RWPE1 (cell line): Measurements from ENCODE around the gene CDC123.
"Not testable (repeated sequence)": the region's sequence is repeated elsewhere in the genome, so short reads cannot be mapped to it uniquely, and the experiment has no call there.

Experiments used
- CTCF ChIA-PET: fragments of 350-600 bp; sonication (Branson Sonifier 250); formaldehyde crosslinking; extraction: SDS; loops from one replicate; lab custom pipeline; 2021; lab: Yijun Ruan, JAX
- POLR2A ChIA-PET: fragments of 400-600 bp; formaldehyde crosslinking; extraction: SDS; loops from one replicate; lab custom pipeline; 2020; ENCODE audit warnings: antibody characterized with exemption; ENCODE audit not compliant: low non-redundant PET; lab: Yijun Ruan, JAX
- DNase-seq: peaks from one replicate; pipeline ENCODE4 v3.0.0; 2012; ENCODE audit warnings: low spot score
- H3K27ac ChIP-seq: fragments of 450-650 bp; 2 replicates; pipeline ENCODE4 v1.5.1; 2017
- CTCF ChIP-seq: fragments of 450-650 bp; conservative IDR thresholded peaks from 2 replicates; pipeline ENCODE4 v1.5.1; 2017; ENCODE audit warnings: low read depth, mild to moderate bottlenecking

CDC123 gene

GRCh38 chr10:12160664-12161063 lies 35.3 kb upstream of the CDC123 start:
- no peak for TF ChIP-seq CTCF
- no peak overlapping the region for H3K27ac ChIP-seq
- CTCF ChIA-PET: no interaction called here
- no peak for DNase-seq
- POLR2A ChIA-PET: no interaction called here

GRCh38 chr10:12162927-12163326 lies 33.1 kb upstream of the CDC123 start:
- H3K27ac ChIP-seq: no peak overlapping the region
- TF ChIP-seq CTCF: no peak
- ChIA-PET CTCF (interaction anchor here (0.5 kb wide), 1 partner anchor 172 kb away, joined by 4 read pairs; no protein-coding TSS in a partner anchor), POLR2A (interaction anchor here (0.6 kb wide), 1 partner anchor 1152 kb away, joined by 3 read pairs; no protein-coding TSS in a partner anchor)
- no peak for DNase-seq

- ChIA-PET POLR2A (no interaction called here), CTCF (no interaction called here)
- DNase-seq: no peak
- TF ChIP-seq CTCF: no peak
- no peak overlapping the region for H3K27ac ChIP-seq
These were observed 31.9 kb upstream of the CDC123 start for GRCh38 chr10:12164085-12164484.

- ChIA-PET CTCF (no interaction called here), POLR2A (no interaction called here)
- no peak for DNase-seq
- no peak overlapping the region for H3K27ac ChIP-seq
- TF ChIP-seq CTCF: no peak
These were observed 31.0 kb upstream of the CDC123 start for GRCh38 chr10:12165036-12165435.

GRCh38 chr10:12165999-12166775 lies 29.8 kb upstream of the CDC123 start:
- POLR2A ChIA-PET: no interaction called here

GRCh38 chr10:12171512-12171911 lies 24.5 kb upstream of the CDC123 start:
- DNase-seq, H3K27ac ChIP-seq, CTCF ChIA-PET, POLR2A ChIA-PET: not testable (repeated sequence)

More at GRCh38 chr10:12165999-12166775, 29.8 kb upstream of the CDC123 start:
- CTCF ChIA-PET: interaction anchor here (0.6 kb wide), 1 partner anchor 116 kb away, joined by 5 read pairs; no protein-coding TSS in a partner anchor
- TF ChIP-seq CTCF: no peak
- H3K27ac ChIP-seq: no peak overlapping the region
- no peak for DNase-seq

GRCh38 chr10:12177642-12178041 lies 18.3 kb upstream of the CDC123 start:
- TF ChIP-seq CTCF: no peak
- 0 out of 2 replicates have a peak overlapping the region, but pooled peaks have one; percentile 3 for H3K27ac ChIP-seq
- POLR2A ChIA-PET: no interaction called here
- DNase-seq: no peak
- CTCF ChIA-PET: no interaction called here
